Forelimb muscle (tissue), 1 donor: ENCODE measurements around the gene SLC44A4. TPM values are rescaled to one million over a fixed set of nuclear protein-coding genes. Genes with fewer than 3 reads are reported as not detected.
"Not testable (repeated sequence)": the region's sequence is repeated elsewhere in the genome, so short reads cannot be mapped to it uniquely, and the experiment has no call there.

Experiments
- DNase-seq: peaks from one replicate; pipeline ENCODE4 v3.0.0-alpha.2; 2013; ENCODE audit warnings: low read depth
- polyA plus RNA-seq: library from polyadenylated mRNA; unstranded; fragments of 120-200 nt; gene quantifications from one replicate; pipeline ENCODE4 v1.2.1, GENCODE V29; 2013; ENCODE audit not compliant: insufficient read length

Gene SLC44A4
- polyA plus RNA-seq, 1 donor, result 0.37 TPM

DNA sequence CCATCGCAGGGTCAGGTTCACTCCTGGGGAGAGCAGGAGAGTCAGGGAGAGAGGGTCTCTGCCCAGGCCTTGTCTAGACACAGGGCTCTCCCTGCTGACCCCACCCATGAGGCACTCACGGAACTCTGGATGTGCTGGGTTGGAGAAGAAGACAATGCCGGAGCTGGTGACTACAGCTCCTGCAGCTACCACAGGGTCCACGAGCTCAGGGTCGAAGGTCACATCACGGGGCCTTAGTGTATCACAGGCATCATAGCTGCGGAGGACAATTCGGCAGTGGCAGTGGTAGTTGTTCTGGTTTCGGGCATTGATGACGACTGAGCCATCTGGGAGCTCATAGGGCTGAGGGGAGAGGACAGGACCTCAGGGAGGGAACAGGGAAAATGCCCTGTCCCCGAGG lies 18.9 kb downstream of the SLC44A4 start:
- DNase-seq, result no peak

DNA sequence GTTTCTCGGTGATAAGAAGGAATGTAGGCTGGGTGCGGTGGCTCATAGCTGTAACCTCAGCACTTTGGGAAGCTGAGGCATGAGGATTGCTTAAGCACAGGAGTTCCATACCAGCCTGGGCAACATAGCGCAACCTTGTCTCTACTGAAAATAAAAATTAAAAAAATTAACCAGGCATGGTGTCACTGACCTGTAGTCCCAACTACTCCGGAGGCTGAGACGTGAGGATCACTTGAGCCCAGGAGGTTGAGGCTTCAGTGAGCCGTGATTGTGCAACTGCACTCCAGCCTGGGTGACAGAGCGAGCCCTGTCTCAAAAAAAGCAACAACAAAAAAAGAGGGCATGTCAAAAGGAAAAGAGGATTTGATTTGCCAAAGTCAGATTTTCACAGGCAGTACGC lies 20.1 kb downstream of the SLC44A4 start:
- DNase-seq, result no peak

DNA sequence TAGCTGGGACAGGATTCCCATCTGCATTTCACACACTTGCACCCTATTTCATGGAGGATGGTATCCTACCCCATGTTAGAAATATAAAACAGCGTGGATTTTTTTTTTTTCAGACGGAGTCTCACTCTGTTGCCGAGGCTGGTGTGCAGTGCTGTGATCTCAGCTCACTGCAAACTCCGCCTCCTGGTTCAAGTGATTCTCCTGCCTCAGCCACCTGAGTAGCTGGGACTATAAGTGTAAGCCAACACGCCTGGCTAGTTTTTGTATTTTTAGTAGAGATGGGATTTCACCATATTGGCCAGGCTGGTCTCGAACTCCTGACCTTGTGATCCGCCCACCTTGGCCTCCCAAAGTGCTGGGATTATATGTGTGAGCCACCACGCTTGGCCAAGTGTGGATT lies 21.0 kb downstream of the SLC44A4 start:
- DNase-seq, result not testable (repeated sequence)

DNA sequence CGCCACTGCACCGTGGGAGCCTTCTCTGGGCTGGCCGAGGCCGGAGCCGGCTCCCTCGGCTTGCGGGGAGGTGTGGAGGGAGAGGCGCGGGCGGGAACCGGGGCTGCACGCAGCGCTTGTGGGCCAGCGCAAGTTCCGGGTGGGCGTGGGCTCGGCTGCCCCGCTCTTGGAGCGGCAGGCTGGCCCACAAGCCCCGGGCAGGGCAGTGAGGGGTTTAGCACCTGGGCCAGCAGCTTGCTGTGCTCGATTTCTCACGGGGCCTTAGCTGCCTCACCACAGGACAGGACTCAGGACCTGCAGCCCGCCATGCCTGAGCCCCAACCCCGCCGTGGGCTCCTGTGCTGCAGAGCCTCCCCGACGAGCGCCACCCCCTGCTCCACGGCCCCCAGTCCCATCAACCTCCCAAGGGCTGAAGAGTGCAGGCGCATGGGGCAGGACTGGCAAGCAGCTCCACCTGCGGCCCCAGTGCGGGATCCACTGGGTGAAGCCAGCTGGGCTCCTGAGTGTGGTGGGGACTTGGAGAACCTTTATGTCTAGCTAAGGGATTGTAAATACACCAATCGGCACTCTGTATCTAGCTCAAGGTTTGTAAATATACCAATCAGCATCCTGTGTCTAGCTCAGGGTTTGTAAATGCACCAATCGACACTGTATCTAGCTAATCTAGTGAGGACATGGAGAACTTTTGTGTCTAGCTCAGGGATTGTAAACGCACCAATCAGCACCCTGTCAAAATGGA lies 26.6 kb downstream of the SLC44A4 start:
- DNase-seq, result not testable (repeated sequence)

DNA sequence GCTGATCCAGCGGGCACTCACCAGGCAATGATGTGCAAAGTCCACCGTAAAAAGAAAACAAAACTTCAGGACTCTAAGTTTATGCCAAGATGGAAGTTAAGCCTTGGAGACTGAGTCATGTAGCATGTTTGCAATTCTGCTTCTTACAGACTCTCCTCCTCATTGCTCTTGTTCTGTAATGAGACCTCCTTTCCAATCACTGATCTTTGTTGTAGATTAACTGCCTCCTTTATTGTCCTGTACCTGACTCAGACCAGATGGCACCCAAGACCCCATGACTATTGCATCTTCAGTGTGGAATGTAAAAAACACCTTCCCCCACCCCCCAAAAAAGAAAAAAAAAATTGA lies 27.3 kb downstream of the SLC44A4 start:
- no peak for DNase-seq

DNA sequence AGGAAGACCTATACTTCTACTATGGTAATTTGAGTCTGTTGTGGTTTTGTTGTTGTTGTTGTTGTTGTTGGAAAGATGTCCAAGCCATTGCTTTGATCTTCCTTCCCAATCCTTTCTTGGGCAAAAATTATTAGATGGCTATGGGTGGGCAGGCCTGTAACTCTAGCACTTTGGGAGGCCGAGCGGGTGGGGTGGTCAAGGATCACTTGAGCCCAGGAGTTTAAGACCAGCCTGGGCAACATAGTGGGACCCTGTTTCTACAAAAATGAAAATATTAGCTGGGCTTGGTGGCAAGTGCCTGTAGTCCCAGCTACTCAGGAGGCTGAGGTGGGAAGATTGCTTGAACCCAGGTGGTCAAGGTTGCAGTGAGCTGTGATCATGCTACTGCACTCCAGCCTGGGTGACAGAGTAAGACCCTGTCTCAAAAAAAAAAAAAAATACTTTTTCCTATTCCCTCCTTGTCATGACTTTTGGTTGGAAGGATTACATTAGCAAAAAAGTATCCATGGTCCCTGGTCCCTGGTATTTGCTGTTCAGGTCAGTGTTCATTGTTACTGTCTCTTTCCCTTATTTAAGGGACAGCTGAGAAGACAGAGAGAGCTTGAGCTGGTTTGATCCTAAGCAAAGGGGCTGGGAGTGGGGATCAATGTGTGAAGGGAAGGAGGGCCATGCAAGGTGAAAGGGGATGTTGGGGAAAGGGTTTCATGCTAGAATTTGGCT lies 27.9 kb downstream of the SLC44A4 start:
- DNase-seq, result no peak

DNA sequence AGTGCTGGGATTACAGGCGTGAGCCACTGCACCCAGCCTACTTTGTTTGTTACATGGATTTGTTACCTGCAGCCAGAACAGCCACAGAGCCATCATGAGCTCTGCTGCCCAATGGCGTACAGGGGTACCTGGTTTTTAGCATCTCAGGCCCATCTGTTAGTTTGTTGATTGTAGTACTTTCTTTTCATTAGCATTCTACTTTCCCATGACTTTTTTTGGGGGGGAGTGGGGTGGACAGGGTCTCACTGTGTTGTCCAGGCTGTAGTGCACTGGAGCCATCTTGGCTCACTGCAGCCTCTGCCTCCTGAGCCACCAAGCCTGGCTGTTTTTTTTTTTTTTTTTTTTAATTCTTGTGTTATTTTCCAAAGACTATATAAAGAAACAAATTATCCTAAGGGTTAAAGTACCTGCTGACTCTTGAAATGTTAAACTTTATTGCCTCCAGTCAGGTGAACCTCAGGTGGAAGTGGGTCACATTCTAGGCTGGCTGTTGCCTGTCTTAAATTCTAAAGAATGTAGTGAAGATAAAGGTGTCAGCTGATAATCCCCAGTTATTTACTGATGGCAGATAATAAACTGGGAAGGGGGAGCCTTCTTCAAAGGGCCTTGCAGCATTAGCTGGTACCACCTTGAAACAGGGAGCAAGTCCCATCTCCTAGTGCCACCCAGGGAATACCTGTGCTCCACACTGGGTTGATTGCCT lies 31.4 kb downstream of the SLC44A4 start:
- DNase-seq, result no peak

DNA sequence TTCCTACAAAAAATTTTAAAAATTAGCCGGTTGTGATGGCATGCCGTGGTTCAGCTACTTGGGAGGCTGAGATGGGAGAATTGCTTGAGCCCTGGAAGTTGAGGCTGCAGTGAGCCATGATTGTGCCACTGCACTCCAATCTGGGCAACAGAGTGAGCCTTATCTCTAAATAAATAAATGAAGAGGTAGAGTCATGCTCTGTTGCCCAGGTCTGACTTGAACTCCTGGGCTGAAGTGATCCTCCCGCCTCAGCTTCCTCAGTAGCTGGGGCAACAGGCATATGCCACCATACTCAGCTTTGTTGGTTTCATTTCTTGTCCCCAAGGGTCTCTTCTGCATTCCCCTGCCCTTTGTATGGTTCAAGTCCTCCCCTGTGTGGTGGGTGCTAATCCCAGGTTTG lies 34.3 kb downstream of the SLC44A4 start:
- DNase-seq, result no peak

DNA sequence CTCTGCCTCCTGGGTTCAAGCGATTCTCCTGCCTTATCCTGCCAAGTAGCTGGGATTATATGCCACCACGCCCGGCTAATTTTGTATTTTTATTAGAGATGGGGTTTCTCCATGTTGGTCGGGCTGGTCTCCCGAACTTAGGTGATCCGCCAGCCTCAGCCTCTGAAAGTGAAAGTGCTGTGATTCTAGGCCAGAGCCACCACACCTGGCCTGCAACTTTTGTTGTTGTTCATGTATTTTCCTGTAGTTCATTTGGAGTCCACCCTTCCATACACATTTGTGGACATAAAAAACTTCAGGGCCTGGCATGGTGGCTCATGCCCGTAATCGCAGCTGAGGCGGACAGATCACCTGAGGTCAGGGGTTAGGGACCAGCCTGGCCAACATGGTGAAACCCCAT lies 36.7 kb downstream of the SLC44A4 start:
- no peak for DNase-seq

DNA sequence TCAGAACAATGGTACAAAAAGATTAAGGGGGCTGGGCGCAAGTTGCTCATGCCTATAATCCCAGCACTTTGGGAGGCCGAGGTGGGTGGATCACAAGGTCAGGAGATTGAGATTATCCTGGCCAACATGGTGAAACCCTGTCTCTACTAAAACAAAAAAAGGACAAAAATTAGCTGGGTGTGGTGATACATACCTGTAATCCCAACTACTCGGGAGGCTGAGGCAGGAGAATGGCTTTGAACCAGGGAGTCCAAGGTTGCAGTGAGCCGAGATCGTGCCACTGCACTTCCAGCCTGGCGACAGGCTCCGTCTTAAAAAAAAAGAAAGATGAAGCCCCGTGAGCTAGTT lies 39.0 kb downstream of the SLC44A4 start:
- DNase-seq, result not testable (repeated sequence)

DNA sequence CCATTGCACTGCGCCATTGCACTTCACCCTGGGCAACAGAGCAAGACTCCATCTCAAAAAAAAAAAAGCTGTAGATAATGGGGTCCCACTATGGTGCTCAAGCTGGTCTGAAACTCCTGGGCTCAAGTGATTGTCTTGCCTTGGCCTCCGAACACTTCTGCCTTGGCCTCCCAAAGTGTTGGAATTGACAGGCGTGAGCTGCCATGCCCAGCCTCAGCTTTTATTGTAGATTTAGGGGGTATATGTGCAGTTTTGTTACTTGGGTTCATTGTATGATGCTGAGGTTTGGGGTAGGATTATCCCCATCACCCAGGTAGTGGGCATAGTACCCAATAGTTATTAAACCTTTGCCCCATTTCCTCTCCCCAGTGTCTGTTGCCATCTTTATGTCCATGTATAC lies 39.8 kb downstream of the SLC44A4 start:
- no peak for DNase-seq

DNA sequence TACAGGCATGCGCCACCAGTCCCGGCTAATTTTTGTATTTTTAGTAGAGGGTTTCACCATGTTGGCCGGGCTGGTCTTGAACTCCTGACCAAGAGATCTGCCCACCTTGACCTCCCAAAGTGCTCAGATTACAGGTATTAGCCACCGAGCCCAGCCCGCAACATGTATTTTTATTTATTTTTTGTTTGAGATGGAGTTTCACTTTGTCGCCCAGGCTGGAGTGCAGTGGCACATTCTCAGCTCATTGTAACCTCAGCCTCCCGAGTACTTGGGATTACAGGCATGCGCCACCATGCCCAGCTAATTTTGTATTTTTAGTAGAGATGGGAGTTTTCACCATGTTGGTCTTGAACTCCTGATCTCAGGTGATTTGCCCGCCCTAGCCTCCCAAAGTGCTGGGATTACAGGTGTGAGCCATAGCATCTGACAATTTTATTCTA lies 40.7 kb downstream of the SLC44A4 start:
- not testable (repeated sequence) for DNase-seq

DNA sequence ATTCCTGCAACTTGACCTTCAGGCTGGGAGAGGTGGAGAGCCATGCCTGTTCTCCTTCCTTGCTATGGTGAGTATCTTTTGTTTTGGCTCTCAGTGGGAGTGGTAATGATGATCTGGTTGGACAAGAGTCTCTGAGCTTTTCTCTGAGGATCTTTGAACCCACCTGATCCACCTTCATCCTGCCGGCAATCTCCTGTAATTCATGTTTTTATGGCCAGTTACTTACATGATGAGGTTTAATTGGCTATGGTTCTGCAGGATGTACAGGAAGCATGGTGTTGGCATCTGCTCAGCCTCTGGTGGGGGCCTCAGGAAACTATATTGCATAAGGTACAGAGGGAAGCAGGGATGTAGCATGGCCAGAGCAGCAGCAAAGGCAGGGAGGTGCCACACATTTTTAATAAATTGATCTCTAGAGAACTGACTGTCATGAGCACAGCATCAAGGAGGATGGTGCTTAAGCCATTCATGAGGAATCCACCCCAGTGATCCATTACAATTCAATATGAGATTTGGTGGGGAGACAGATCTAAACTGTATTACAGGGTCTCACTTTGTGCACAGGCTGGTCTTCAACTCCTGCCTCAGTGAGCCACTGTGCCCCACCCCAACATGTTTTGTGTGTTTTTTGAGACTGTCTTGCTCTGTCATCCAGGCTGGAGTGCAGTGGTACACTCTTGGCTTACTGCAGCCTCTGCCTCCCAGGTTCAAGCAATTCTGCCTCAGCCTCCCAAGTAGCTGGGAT lies 41.3 kb downstream of the SLC44A4 start:
- DNase-seq, result no peak

DNA sequence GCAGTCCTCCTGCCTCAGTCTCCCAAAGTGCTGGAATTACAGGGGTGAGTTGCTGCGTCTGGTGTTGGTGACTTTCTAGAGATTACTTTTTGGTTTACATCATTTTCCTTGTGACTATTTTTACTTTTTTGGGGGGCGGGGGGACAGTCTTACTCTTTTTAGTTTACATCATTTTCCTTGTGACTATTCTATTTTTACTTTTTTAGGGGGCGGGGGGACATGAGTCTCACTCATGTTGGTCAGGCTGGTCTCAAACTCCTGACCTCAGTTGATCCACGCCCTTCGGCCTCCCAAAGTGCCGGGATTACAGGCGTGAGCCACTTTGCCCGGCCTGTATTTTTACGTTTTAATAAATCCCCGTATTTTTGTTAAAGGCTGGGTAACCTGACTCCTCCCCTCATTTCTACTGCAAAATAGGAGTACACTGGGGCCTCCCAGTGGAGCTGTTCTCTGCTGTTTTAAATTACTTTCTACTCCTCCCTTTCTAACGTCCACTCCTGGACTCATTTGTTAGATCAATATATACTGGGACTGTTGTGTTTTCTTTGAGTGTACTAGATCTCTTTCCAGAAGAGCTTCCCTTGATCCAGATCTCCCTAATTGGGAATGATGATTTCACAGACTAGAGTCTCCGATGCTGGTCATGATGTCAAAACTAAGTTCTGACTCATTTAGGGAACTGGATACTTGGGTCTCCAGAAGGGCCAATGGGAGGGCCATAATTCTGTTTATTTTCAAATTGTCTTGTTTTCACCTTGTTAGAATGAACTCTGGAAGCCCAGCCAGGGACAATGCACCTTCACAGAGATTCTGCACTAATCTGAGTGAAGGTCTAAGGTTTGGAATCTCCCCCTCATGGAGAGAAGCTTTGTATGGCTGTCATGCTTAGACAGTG lies 42.1 kb downstream of the SLC44A4 start:
- DNase-seq, result no peak

DNA sequence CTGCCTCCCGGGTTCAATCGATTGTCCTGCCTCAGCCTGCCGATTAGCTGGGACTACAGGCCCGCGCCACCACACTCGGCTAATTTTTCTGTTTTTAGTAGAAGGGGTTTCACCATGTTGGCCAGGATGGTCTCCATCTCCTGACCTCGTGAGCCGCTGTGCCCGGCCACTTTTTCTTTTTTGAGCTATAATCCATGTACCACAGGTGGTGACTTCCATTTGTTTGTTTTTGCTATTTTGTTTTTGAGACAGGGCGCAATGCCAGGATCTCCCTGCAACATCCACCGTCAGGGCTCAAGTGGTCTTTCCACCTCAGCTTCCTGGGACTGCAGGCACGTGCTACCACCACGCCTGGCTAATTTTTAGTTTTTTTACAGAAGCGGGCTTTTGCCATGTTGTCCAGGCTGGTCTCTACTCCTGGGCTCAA lies 42.7 kb downstream of the SLC44A4 start:
- DNase-seq, result no peak

DNA sequence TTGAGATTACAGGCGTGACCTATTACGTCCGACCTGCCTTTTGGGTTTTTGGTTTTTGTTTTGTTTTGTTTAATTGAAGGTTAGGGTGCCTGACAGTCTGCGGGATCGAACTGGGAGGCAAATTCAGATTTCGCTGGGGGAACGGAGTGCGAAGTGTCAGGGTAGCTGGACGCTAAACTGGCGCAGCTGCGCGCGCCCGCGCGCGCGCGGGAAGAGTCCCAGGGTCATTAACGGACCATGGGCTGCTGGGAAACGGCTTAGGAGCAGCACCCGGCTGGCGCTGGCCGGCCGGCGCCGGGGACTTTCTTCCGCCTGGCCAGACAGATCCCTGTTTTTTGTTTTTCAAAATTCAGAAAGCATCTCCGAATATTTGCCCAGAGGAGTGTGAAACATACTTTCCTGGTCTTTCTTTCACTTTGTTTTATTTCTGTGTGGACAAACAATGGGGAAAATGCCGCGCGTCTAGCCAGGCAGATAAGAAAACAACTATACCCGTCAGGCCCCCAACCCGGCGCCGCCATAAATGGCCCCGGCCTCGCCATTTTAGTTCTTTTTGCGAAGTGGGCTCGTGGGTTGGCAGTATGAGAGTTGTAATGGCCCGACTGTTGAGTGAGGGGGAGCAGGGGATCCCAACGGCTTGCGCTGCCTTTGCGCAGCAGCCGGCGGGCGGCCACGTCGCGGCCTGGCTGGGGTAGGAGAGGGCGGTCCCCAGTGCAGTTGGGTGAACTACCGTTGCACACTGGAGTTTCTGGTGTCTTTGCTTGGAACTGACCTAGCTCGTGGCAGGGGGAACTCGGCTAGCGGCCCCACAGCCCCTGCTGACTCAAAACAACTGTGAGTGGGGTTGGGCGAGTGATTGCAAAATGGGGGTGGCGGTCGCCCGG lies 44.2 kb downstream of the SLC44A4 start:
- DNase-seq, result peak; percentile 81

DNA sequence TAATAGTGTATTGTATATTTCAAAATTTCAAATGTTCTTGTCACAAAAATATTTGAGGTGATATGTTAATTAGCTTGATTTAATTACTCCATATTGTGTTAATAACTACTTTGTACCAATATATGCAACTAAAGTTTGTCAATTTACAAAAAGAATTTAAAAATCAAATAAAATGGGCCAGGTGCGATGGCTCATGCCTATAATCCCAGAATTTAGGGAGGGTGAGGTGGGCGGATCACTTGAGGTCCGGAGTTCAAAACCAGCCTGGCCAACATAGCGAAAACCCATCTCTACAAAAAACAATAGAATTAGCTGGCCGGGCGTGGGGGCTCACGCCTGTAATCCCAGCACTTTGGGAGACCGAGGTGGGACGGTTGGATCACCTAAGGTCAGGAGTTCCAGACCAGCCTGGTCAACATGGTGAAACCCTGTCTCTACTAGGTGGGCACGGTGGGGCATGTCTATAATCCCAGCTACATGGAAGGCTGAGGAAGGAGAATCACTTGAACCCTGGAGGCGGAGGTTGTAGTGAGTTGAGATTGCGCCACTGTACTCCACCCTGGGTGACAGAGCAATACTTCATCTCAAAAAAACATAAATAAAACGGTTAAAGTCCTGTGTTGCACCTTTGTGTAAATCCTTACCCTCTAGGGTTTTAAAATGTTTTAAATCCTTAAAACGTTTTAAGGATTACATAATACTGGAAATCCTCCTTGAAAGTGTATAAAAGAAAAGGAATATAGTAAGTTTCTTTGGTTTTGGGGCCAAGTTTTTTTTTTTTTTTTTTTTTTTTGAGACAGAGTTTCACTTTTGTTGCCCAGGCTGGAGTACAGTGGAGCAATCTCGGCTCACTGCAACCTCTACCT lies 47.2 kb downstream of the SLC44A4 start:
- DNase-seq, result no peak

DNA sequence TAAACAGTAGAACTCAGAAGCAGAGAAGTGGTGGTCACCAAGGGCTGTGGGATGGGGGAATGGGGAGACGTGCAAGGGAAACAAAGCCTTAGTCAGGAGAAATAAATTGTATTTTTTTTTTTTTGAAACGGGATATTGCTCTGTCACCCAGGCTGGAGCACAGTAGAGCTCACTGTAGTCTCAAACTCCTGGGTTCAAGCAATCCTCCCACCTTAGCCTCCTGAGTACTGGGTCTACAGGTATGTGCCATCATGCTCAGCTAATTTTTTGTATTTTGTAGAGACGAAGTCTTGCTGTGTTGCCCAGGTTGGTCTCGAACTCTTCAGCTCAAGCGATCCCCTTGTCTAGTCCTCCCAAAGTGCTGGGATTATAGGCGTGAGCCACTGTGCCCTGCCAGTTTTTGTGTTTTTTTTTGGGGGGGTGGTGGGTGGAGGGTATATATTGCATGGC lies 47.9 kb downstream of the SLC44A4 start:
- DNase-seq, result no peak
